Raji (cell line): Measurements from ENCODE around the gene KRTAP22-1.

ENCODE experiments used
- POLR2A ChIP-seq: IDR thresholded peaks from 2 replicates; pipeline ENCODE4 v1.6.1; 2011; ENCODE audit warnings: low read depth, low read length, control low read depth; ENCODE audit not compliant: insufficient read depth

Gene KRTAP22-1

GRCh38 chr21:30600787-30601186 lies at the start of gene KRTAP22-1:
KRTAP22-1 (plus strand) TSS chr21:30601087.
- TF ChIP-seq POLR2A, result no peak

GRCh38 chr21:30552782-30553181 lies 48.1 kb upstream of the KRTAP22-1 start:
- TF ChIP-seq POLR2A, result no peak

GRCh38 chr21:30555095-30555494 lies 45.8 kb upstream of the KRTAP22-1 start:
- no peak for TF ChIP-seq POLR2A

GRCh38 chr21:30561264-30561895 lies 39.5 kb upstream of the KRTAP22-1 start, which contains the start of gene KRTAP19-7:
KRTAP19-7 (minus strand) TSS chr21:30561314; CDS start chr21:30561289, 25 bp downstream.
- no peak for TF ChIP-seq POLR2A

GRCh38 chr21:30561957-30562356 lies 38.9 kb upstream of the KRTAP22-1 start:
- no peak for TF ChIP-seq POLR2A

GRCh38 chr21:30563072-30563471 lies 37.8 kb upstream of the KRTAP22-1 start:
- TF ChIP-seq POLR2A, result no peak

GRCh38 chr21:30563630-30564029 lies 37.3 kb upstream of the KRTAP22-1 start:
- TF ChIP-seq POLR2A, result no peak

- no peak for TF ChIP-seq POLR2A
These were observed 33.3 kb upstream of the KRTAP22-1 start for GRCh38 chr21:30567617-30568016.

- no peak for TF ChIP-seq POLR2A
These were observed 23.1 kb upstream of the KRTAP22-1 start for GRCh38 chr21:30577766-30578165.

- no peak for TF ChIP-seq POLR2A
These were observed 21.5 kb upstream of the KRTAP22-1 start for GRCh38 chr21:30579346-30579745.

GRCh38 chr21:30580132-30580531 lies 20.8 kb upstream of the KRTAP22-1 start:
- no peak for TF ChIP-seq POLR2A

GRCh38 chr21:30582870-30583269 lies 18.0 kb upstream of the KRTAP22-1 start:
- no peak for TF ChIP-seq POLR2A

- no peak for TF ChIP-seq POLR2A
These were observed 10.6 kb upstream of the KRTAP22-1 start, which contains the start of gene KRTAP22-2 for GRCh38 chr21:30590297-30590696. KRTAP22-2 (minus strand) TSS chr21:30590397.

GRCh38 chr21:30592140-30592539 lies 8.7 kb upstream of the KRTAP22-1 start, which contains the start of gene KRTAP6-3:
KRTAP6-3 (plus strand) TSS chr21:30592440; CDS start chr21:30592446, 6 bp downstream.
- no peak for TF ChIP-seq POLR2A

GRCh38 chr21:30598802-30599201 lies 2.1 kb upstream of the KRTAP22-1 start, which contains the start of gene KRTAP6-2:
KRTAP6-2 (minus strand) TSS chr21:30598902; CDS start chr21:30598874, 28 bp downstream.
- no peak for TF ChIP-seq POLR2A

- no peak for TF ChIP-seq POLR2A
These were observed 5.1 kb downstream of the KRTAP22-1 start for GRCh38 chr21:30605968-30606367.

- no peak for TF ChIP-seq POLR2A
These were observed 11.2 kb downstream of the KRTAP22-1 start for GRCh38 chr21:30612132-30612531.

- TF ChIP-seq POLR2A, result no peak
These were observed 12.9 kb downstream of the KRTAP22-1 start, which contains the start of gene KRTAP6-1 for GRCh38 chr21:30613836-30614235. KRTAP6-1 (minus strand) TSS chr21:30613930; CDS start chr21:30613904, 26 bp downstream.
